ENCODE data around the gene ALOX15B. TPM values are rescaled to one million over a fixed set of nuclear protein-coding genes. Genes with fewer than 3 reads are reported as not detected.

The ALOX15B gene
- total and polyA plus RNA-seq, 8 donors, result 0.38 to 112 (median 0.53) TPM

DNA sequence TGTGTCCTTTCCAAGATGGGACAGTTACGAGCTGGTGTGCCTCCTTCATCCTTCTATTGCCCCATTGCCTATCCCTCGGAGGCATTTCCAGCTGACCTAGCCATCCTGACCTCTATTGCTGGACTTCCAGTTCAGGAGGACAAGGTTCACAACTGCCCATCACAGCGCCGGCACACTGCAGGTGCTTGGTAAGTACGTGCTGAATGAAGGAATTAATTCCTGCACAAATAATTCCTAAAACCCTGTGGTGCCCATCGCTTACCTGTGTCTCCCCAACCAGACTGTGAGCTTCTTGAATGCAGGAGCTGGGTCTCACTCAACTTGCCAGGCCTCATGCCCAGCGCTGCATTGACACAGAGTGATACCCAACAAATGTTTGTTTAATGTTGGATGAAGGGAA is 13.0 kb downstream of the ALOX15B start:
- intact Hi-C loops (cut with DNase I), result no loop called here

DNA sequence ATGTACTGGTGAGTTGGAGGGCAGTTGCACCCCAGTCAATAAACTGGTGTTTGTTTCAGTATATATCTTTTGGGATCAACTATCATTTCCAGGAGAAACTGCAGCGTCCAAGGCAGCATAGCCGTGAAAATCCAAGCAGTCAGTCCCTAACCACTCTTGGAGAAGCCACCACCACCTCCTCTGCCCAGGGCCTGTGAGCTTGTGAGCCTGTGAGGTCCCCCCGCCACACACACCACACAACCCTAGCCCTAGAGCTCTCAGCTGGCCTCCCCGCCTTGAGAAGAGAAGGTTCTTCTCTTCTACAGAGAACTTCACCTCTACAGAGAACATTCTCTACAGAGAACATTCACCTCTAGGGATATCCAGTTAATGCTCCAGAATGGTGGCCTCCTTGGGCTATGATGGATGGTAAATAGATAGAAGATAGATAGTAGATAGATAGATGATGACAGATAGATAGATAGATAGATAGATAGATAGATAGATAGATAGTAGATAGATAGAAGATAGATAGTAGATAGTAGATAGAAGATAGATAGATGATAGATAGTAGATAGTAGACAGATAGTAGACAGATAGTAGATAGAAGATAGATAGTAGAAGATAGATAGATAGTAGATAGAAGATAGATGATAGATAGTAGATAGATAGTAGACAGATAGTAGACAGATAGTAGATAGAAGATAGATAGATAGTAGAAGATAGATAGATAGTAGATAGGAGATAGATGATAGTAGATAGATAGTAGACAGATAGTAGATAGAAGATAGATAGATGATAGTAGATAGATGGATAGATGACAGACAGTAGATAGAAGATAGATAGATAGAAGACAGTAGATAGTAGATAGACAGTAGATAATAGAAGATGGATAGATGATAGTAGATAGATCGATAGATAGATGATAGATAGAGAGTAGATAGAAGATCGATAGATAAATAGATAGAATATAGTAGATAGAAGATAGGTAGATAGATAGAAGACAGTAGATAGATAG is 13.7 kb downstream of the ALOX15B start:
- Histone ChIP-seq H3K4me1 (peaks cover 9 to 30% of the 10 kb centered on the region in 2 donors), H3K27me3 (peaks cover 0 to 14% of the 10 kb centered on the region in 2 donors), H3K27ac (no peak overlapping the region), H3K4me3 (no peak overlapping the region), H3K36me3 (no peaks in the 10 kb centered on the region), H3K9me3 (no peaks in the 10 kb centered on the region)
- intact Hi-C loops (cut with DNase I), result no loop called here
- ATAC-seq (no peak), DNase-seq (peak in 1 of 4 donors; percentile 23)
- TF ChIP-seq, protein P1, sequence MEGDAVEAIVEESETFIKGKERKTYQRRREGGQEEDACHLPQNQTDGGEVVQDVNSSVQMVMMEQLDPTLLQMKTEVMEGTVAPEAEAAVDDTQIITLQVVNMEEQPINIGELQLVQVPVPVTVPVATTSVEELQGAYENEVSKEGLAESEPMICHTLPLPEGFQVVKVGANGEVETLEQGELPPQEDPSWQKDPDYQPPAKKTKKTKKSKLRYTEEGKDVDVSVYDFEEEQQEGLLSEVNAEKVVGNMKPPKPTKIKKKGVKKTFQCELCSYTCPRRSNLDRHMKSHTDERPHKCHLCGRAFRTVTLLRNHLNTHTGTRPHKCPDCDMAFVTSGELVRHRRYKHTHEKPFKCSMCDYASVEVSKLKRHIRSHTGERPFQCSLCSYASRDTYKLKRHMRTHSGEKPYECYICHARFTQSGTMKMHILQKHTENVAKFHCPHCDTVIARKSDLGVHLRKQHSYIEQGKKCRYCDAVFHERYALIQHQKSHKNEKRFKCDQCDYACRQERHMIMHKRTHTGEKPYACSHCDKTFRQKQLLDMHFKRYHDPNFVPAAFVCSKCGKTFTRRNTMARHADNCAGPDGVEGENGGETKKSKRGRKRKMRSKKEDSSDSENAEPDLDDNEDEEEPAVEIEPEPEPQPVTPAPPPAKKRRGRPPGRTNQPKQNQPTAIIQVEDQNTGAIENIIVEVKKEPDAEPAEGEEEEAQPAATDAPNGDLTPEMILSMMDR (IDR thresholded peaks at IDR 0.05), result no peak

More for the DNA sequence above, 13.0 kb downstream of the ALOX15B start:
- peaks cover 8 to 23% of the 10 kb centered on the region in 2 donors for H3K4me1 ChIP-seq
- no peak overlapping the region for H3K4me3 ChIP-seq
- ATAC-seq (no peak), DNase-seq (no peak)
- TF ChIP-seq, protein P1 (IDR thresholded peaks at IDR 0.05), result no peak
- no peaks in the 10 kb centered on the region for H3K9me3 ChIP-seq
- no peaks in the 10 kb centered on the region for H3K36me3 ChIP-seq
- H3K27me3 ChIP-seq, result peaks cover 0 to 13% of the 10 kb centered on the region in 2 donors
- no peak overlapping the region for H3K27ac ChIP-seq

DNA sequence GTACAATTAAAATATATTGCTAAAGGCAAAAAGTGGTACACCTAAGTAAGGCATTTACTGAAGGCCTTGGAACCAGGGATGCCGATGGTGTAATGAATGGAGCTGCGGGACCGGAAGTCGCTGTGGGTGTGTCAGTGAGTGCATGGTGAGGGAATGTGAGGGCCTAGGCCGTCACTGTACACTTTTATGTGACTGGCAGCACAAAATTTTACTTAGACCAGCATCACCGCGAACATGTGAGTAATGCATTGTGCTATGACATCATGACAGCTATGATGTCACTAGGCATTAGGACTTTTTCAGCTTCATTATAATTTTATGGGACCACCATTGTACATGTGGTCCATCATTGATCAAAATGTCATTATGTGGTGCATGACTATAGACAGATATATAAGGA is 14.7 kb downstream of the ALOX15B start:
- peaks cover 0 to 14% of the 10 kb centered on the region in 2 donors for H3K27me3 ChIP-seq
- H3K4me3 ChIP-seq, result no peak overlapping the region
- no peaks in the 10 kb centered on the region for H3K36me3 ChIP-seq
- TF ChIP-seq, protein P1 (IDR thresholded peaks at IDR 0.05), result no peak
- H3K4me1 ChIP-seq, result peaks cover 9 to 36% of the 10 kb centered on the region in 2 donors
- DNase-seq, result no peak
- no peak for ATAC-seq
- intact Hi-C loops (cut with DNase I), result no loop called here
- no peak overlapping the region for H3K27ac ChIP-seq
- no peaks in the 10 kb centered on the region for H3K9me3 ChIP-seq

DNA sequence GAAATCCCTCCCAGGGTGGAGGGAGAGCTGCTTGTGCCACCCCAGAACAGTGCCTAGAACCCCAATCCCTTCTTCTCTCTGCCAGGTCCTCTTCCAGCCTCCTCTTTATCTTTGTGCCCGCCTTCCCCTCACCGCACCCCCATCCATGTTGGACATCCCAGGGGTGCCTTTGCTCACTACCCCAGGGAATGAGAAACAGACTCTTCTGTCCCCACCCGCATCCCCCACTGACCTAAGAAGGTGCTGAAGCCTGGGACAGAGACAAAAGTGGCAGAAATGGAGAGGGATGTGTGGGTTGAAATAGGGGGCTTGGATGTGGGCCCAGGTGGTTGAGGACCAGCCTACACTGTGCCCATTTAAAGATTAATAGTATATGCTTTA is 17.0 kb downstream of the ALOX15B start:
- TF ChIP-seq, protein P1 (IDR thresholded peaks at IDR 0.05), result no peak
- H3K4me1 ChIP-seq, result peaks cover 9 to 40% of the 10 kb centered on the region in 2 donors
- H3K36me3 ChIP-seq, result no peaks in the 10 kb centered on the region
- ATAC-seq (no peak), DNase-seq (no peak)
- H3K27me3 ChIP-seq, result peaks cover 8 to 35% of the 10 kb centered on the region in 2 donors
- peak overlapping the region; percentile 77 to 83 for H3K27ac ChIP-seq
- intact Hi-C loops (cut with DNase I), result no loop called here
- H3K4me3 ChIP-seq, result no peak overlapping the region
- H3K9me3 ChIP-seq, result no peaks in the 10 kb centered on the region

Measured in left lung (tissue), 10 donors.